Neural progenitor cell (in vitro differentiated cells): Measurements from ENCODE around the gene RNF144B.

Experiments
- CTCF ChIP-seq: fragments of 200-600 bp; sonication (generic); IDR thresholded peaks from 2 replicates; pipeline ENCODE4 v1.5.1; 2017; ENCODE audit warnings: antibody characterized with exemption, mild to moderate bottlenecking
- EZH2phosphoT487 ChIP-seq: fragments of 200-600 bp; sonication (generic); IDR thresholded peaks from 2 replicates; pipeline ENCODE4 v1.6.1; 2017; ENCODE audit warnings: antibody characterized with exemption

GRCh38 chr6:18413381-18413780, 26.2 kb downstream of the RNF144B start:
- TF ChIP-seq EZH2phosphoT487: no peak
- no peak for TF ChIP-seq CTCF
